ENCODE data around the gene BCAS1.

Gene BCAS1

DNA sequence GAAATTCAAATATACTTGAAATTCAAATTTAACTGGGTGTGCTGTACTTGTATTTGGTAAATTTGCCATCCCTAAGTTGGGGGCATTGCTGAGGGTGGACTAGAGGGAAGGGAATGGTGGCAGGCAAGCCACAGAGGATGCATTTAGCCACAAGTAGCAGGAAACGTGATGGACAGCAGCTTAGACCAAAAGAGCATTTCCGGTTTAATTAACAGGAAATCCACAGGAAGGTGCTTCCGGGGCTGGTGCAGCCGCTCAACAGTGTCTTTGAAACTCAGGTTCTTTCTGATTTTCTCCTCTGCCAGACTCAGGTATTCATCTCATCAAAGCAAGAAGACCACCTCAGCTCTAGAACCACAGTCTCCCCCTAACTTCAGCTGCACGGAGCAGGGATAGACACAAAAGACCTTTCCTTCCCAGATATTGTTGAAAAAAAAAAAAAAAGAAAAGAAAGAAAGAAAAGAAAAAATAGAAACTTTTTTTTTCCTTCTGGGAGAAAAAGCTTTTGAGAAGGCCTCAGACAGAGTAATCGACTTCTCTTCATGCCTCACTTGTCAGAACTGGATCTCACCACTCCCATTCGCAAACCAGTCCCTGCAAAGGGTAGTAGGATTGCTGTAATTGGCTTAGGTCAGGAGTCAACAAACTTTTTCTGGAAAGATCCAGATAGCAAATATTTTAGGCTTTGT lies 8.0 kb upstream of the BCAS1 start:
- DNase-seq (ENCODE audit: low read depth in 4 of 4, low spot score in 1 of 4), result peak in 1 of 4 experiments; percentile 9

DNA sequence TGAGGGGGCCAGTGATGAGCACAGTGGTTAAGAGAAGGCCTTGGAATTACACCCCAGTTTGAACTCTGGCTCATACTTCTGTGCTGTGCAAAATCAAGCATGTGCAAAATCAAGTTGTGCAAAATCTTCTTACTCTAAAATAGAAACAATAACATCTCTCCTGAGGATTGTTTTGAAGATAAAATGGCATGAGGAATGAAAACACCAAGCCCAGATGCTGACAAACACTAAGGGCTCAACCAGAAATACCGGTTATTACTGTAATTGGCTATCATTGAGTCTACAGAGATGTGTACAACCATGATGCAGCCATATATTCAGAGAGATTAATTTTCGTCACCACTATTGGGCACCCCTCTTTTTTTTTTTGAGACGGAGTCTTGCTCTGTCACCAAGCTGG lies 5.9 kb upstream of the BCAS1 start:
- no peak for DNase-seq (ENCODE audit: low read depth in 4 of 4, low spot score in 1 of 4)

DNA sequence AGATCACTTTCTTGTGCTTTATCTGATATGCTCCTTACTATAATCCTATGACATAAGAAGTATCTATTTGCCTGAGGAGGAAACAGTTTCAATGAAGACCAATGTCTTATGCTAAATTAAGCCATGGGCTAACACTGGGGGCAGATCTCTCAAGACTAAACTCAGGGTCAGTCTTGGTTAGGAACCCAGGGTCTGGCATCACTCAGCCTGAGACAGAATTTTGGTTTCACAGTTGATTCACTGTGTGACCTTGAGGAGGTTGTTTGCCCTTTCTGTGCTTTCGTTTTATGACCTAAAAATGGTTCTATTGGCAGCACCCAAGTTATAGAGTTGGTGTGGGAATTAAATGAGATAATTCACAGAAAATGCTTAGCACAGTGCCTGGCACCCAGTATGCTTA lies 4.9 kb upstream of the BCAS1 start:
- DNase-seq (ENCODE audit: low read depth in 4 of 4, low spot score in 1 of 4), result no peak

DNA sequence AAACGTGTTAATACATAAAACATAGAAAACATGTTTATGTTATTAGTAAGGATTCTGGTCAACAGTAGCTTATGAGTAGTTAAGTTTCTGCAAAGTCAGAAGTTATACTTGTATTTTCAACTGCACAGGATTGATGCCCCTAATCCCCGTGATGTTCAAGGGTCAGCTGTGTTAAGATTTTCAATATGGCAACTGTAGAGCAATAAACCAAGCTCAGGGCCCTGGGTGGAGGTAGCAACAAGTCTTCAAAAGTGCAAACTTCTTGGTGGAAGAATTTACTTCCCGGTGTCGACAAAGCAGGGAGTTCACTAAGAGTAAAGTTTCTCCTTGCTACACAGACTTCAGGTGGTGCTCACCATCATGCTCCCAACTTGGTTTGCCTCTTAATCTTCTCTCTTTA lies 4.1 kb upstream of the BCAS1 start:
- no peak for DNase-seq (ENCODE audit: low read depth in 4 of 4, low spot score in 1 of 4)

DNA sequence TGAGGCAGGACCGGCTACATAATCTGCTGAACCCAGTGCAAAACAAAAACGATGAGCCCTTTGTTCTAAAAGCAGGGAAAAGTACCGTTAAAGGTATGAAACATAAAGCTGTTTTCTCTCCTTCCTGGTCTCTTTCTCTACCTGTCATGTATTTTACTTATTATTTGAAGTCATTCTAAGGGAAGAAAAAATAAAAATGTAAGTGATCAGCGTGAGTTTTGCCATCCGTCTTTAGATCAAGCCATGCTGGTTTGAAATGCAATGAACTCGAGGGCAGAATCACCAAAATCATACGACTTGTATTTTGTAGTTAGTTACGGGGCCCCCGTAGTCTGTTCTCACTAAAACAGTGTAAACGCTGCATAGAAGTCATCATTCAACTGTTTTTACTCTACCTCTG lies 2.9 kb upstream of the BCAS1 start:
- no peak for DNase-seq (ENCODE audit: low read depth in 4 of 4, low spot score in 1 of 4)

DNA sequence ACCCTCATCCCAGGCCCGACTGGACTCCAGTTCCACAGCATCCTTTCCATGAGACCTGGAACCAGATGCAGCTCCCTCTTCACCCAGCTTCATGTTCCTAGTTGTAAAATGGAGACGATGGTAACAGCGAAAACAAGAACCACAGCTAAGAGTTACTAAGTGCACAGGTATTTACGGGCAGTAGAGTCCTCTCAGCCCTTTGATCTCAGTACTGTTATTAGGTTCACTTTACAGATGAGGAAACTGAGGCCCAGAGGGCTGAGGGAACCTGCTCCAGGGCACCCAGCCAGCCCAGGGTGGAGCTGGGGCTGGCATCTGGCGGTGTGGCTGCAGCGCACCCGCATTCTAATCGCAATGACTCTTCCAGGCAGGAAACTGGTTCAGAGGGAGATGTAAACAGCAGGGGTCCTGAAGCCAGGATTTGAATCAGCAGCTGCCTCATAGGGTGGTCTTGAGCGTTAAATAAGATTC lies 858 bp downstream of the BCAS1 start:
- DNase-seq (ENCODE audit: low read depth in 4 of 4, low spot score in 1 of 4), result no peak

DNA sequence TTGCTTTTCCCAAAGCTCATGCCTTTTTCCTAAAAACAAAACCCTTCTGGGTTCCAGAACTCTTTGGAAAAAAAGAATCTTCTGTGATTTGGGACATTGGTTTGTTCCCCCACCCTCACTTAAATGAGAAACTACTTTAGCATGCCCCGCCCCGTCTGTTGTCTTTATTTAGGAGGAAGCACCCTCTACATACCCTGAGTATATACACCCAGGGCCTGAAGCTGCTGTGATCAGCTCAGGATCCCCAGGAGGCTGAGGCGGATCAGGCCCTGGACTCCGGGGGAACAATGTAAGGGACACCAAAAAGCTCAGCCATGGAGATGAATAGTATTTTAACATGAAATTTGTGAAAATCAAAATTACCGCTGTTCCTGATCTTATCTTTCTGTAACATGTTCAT lies 1.4 kb downstream of the BCAS1 start:
- DNase-seq (ENCODE audit: low read depth in 4 of 4, low spot score in 1 of 4), result no peak

DNA sequence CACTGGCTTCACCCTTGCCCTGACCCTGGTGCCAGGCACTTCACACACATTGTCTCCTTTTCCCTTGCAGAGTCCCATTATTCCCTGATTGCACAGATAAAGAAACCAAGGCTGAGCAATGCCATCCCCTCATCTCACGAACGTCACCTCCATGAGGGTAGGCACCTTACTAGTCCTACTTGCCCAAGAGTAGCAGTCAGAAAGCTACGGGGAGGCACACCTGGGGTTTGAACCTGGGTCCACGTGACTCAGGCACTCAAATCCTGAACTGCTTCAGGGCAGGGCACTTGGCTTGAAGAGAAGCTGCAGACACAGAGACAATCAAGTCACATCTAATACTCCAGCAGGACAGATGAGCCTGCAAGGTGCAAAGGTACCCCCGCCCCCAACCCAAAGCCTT lies 1.9 kb downstream of the BCAS1 start:
- DNase-seq (ENCODE audit: low read depth in 4 of 4, low spot score in 1 of 4), result no peak

DNA sequence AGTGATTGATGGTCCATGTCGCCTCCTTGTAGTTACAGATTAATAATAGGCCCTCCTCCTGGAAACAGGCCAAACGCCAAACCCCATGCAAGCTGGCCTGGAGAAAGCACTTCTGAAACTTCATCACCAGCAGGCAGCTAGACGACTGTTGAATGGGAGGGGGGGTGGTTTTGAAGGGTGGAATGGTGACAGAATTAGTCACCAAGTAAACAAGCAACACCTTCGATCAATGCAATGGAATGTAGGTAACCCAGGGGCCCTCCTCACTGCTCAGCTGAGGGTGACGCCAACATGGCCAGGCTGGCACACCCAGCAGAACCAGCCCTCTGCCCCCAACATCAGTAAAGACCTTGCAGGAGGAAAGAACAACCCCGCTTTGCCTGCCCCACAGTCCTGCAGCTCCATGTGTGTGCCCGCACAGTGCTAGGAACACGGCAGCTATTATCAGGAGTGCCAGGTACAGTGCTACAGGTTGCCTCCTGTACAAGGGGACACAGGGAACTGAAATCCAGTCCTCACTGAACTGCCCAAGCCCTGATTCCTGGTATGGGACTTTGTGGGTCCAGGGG lies 2.7 kb downstream of the BCAS1 start:
- no peak for DNase-seq (ENCODE audit: low read depth in 4 of 4, low spot score in 1 of 4)

DNA sequence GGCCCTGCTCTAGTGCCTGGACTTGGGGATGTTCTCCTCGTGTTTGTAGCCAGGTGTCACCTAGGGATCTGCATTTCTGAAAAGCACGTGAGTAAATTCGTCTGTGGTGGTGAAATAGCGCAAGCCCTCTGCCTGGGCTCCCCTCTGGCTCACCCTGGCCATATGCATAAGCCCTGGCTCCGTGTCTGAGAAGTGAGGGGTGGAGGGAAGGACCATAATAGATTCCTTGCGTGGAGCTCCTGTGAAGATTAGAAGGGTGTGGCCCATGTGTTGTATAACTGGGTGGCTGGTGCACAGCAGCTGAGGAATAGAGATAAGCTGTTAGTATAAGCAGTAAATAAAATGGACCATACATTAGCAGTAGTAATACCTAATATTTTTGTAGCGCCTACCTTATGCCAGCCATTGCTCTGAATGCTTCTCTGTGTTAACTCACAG lies 4.8 kb downstream of the BCAS1 start:
- no peak for DNase-seq (ENCODE audit: low read depth in 4 of 4, low spot score in 1 of 4)

DNA sequence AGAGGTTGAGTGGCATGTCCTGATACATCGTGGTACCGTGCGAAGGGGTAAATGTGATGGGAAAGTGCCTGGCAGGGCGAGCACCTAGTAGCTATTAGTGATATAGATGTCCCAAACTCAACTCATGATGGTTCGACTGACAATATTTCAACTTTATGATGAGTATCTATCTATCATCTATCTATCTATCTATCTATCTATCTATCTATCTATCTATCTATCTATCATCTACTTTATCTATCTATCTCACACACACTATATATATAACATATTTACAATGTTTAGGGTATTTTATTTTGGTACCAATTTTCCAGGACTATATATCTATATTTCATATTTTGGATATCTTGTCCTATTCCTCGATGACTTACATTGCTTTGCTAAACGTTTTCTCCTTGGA lies 5.5 kb downstream of the BCAS1 start:
- no peak for DNase-seq (ENCODE audit: low read depth in 4 of 4, low spot score in 1 of 4)

DNA sequence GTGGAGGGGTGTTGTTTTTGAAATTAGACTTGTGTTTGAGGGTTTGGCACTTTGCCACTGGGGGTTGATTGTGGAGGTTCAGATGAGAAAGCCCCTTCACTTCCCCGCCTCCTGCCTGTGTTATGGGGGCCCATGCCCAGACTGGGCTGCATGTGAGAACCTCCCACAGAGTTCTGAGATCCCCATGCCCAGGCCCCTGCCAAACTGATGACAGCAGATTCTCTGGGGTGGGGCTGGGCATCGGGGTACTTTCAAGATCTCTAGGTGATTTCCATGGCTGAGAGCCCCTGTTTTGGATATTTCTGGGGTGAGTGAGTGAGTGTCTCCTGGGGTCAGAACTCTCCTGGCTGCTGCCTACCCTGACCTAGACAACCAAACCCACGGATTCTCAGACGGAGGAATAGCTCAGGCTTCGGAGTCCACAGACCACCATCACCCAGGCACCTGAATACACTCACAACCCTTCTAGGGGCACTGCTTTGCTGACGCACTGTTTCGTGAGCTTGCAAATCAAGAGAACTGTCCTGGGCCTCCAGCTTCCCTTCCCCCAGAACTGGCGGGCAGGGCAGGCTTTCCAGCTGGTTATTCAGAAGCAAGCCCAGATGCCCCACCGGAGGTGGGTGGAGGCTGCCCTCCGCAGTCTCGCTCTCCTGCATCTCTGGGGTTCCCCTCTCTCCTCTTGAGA lies 6.3 kb downstream of the BCAS1 start:
- peak in 1 of 4 experiments; percentile 19 for DNase-seq (ENCODE audit: low read depth in 4 of 4, low spot score in 1 of 4)

DNA sequence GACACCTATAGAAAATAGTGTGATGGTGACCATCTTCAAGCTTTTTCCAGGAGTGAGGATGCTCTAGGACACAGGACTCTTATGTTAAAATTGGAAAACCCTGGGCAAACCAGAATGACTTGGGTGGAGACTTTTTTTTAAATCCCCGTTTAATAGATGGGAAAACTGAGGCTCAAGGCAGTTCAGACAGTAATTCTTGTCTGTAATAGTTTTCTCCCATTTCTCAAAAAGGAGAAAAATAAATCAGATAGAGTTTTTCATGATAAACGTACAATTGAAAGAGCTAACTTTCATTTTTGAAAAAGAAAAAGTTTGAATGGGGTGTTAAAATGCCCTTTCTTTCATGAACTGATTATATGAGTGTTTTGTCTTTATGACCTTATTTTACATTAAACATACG lies 6.8 kb downstream of the BCAS1 start:
- DNase-seq (ENCODE audit: low read depth in 4 of 4, low spot score in 1 of 4), result no peak

DNA sequence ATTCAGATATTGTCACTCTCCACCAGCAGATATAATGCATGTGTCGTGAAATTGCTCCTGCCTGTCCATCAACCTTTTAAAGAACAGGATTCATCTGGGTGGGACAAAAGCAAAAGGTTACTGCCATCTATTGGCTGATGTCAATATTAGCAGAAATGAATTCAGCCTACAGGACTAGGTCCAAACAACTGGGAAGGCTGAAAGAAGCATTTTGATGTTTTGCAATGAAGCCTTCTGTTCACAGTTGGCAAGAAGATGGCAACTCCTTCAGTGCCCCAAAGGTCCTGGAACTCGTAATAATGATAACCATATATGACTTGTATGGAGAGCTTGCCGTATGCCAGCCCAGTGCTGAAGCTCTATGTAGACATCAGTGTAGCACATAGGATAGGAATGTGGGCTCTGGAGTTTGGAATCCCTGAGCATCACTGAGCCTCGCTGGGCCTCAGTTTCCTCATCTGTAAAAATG lies 7.5 kb downstream of the BCAS1 start:
- DNase-seq (ENCODE audit: low read depth in 4 of 4, low spot score in 1 of 4), result no peak

DNA sequence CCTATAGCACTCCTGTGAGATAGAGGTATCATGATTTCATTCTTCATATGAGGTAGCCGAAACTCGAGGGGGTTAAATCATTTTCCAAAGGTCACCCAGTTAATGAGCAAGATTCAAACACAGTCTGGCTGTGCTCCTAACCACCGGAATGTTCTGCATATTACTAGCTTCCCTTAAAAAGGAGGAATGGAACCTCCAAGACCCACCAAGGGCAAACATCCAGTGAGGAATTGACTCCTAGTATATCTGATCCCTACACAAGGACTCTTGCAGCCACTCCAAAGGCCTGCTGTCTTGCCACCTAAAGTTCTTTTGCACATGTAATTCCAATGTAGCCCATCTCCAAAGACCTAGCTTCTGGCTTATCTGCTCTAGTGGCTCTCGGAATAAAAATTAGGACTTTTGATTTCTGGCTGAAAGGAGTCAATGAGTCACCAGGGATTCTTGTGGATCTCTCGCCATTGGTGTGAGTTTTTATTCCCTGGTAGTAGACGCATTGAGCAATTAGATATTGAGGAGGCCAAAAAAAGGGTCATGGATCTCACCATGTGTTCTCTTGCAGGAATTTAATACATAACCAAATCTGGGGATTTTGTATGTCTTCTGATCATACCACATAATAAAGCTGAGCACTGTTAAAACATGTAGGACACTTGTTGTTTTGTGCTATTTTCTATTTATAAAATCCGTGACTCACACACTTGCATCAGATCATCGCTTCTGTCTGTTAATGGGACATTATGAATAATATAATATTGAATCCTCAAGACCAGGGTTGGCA lies 9.1 kb downstream of the BCAS1 start:
- no peak for DNase-seq (ENCODE audit: low read depth in 4 of 4, low spot score in 1 of 4)

DNA sequence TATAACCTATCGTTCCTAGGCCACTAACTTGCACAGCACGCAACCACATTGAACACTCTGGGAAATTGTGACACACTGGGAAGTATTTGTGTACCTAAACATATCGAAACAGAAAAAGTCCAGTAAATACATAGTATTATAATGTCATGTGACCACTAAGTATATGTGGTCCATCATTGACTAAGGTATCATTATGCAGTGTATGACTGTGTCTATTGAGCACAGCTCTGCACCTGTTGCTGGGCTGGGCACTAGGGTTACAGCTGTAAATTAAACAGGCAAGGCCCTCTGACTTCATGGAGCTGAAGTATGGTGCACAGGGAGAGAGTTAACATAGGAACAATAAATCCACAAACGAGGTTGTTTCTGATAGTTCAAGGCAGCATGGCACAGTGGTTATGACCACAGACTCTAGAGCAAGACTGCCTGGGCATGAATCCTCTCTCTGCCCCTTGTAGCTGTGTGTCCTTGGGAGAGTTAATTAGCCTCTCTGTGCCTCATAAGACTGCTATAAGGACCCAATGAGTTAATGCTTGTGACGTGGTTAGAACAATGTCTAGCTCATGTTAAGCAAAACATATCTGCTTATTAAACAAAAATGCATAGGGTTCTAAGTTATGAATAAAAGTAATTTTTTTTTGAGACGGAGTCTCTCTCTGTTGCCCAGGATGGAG lies 10.6 kb downstream of the BCAS1 start:
- DNase-seq (ENCODE audit: low read depth in 4 of 4, low spot score in 1 of 4), result no peak

DNA sequence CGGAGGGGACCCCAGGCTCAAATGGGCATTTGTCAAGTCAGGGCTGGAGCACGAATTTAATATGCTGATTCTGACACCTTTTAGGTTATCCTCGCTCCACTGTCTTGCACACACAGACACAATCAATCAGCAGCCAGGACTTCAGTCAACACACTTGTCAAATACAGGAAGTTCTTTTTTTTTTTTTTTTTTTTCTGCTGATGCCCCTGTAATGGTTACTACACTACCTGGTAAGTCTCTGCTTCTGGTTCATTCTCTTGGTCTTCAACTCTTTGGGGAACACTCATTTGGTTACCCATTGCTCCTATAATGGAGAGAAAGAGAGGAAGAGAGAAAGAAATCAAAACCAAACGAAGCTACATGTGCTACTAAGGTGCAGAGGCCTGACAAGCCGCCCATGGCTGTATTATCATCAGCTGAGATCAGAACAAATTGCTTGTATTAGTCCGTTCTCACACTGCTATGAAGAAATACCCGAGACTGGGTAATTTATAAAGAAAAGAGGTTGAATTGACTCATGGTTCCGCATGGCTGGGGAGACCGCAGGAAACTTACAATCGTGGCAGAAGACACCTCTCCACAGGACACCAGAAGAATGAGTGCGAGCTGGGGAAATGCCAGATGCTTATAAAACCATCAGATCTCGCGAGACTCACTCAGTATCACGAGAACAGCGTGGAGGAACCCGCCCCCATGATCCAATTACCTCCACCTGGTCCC lies 11.8 kb downstream of the BCAS1 start:
- no peak for DNase-seq (ENCODE audit: low read depth in 4 of 4, low spot score in 1 of 4)

DNA sequence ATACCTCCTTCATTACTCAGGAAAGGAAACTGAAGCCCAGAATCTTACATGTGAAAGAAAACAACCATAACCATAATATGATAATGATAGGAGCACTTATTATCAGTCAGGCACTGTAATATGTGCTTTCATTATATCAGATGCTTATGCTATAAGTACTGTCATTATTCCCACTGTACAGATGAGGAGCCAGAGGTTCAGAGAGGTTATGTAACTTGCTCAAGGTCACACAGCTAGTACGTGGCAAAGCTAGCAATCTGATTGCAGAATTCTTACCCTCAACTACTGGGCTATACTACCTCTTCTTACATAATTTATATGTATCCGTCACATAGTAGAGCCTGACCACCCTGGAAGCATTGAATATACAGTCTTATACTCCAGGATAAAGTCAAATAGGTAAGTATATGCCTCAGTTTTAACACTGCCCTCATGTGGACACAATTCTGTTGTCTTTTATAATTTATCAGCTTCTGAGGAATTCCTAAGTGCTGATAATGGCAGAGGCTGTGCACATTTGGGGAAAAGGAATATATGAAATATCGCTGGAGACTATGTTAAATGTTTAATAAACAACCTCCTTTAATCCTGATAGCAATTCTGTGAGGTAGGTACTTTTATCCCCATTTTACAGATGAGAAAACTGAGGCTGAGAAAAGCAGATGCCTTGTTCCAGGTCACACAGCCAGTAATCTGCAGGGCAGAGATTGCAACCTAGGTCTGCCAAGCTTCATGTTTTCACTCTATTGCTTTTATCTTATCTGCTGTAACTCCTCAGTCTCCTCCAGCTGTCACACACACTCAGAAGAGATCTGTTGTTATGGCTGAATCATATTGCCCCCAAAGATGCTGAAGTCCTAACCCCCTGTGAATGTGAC lies 13.4 kb downstream of the BCAS1 start:
- no peak for DNase-seq (ENCODE audit: low read depth in 4 of 4, low spot score in 1 of 4)

DNA sequence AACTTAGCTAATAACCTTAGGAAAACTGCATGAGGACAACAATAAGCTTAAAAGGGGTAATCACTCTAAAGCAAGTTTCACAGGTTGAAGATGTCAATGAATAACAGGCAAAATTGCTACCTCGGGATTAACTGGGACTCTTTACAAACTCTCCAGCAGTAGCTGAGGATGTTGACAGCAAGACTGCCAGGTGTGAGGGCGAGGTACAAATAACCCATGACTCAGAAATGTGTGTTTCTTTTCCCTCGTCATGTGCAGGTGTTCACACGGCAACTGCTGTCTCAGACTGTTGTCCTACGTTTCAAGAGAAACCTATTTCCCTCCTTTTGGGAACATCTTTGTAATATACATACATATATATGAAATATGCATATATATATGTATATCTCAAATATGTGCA lies 15.9 kb downstream of the BCAS1 start:
- no peak for DNase-seq (ENCODE audit: low read depth in 4 of 4, low spot score in 1 of 4)

Data from stimulated activated CD4-positive, alpha-beta T cell treated with anti-CD3 and anti-CD28 coated beads, Interleukin-1b, Interleukin-23, amount 100 ng/mL, for 24 hours (primary cell).